A673 (cell line): ENCODE data around the gene GOLGA1.

Experiments used
- EZH2 ChIP-seq: fragments of 200-600 bp; sonication (generic); IDR thresholded peaks from 2 replicates; pipeline ENCODE4 v1.6.1; 2017; ENCODE audit warnings: borderline replicate concordance, low read depth, mild to moderate bottlenecking, mixed read lengths, antibody characterized with exemption, low read length; ENCODE audit not compliant: poor library complexity, severe bottlenecking
- TF ChIP-seq, protein P1 (sequence below): fragments of 300-800, 200-600 bp; sonication (generic); conservative IDR thresholded peaks from 2 replicates; pipeline ENCODE4 v1.5.1; 2017; ENCODE audit warnings: low read depth, mild to moderate bottlenecking, antibody characterized with exemption, low read length, moderate library complexity, mixed read lengths

DNA sequence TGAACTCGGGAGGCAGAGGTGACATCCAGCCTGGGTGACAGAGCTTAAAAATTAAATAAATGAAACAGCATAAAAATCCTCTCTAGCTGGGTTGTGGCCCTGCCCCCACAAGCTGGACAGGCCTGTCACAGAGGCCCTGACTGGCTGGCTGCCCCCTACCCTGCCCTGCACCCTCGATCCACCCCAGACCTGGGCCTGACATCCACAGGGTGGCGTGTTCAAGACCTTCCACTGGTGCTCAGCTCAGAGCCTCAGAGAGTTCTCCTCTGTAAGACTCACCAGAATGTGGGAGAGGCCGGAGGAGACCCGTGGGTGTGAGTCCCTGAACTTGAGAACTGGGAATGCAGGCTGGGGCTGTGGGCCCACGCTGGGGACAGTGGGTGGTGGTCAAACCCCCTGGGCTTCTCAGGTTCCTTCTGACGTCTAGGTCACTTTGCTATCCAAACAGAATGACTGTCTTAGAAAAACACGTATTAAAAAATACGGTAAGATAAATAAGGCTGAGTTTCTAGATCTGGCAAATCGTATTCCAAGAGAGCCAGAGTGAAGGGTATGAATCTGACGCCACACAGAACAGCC is 97.3 kb downstream of the GOLGA1 start:
- TF ChIP-seq, protein P1, sequence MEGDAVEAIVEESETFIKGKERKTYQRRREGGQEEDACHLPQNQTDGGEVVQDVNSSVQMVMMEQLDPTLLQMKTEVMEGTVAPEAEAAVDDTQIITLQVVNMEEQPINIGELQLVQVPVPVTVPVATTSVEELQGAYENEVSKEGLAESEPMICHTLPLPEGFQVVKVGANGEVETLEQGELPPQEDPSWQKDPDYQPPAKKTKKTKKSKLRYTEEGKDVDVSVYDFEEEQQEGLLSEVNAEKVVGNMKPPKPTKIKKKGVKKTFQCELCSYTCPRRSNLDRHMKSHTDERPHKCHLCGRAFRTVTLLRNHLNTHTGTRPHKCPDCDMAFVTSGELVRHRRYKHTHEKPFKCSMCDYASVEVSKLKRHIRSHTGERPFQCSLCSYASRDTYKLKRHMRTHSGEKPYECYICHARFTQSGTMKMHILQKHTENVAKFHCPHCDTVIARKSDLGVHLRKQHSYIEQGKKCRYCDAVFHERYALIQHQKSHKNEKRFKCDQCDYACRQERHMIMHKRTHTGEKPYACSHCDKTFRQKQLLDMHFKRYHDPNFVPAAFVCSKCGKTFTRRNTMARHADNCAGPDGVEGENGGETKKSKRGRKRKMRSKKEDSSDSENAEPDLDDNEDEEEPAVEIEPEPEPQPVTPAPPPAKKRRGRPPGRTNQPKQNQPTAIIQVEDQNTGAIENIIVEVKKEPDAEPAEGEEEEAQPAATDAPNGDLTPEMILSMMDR = no peak
- no peak for TF ChIP-seq EZH2
